ENCODE results near the gene BAAT.
"Not testable (repeated sequence)": the region's sequence is repeated elsewhere in the genome, so short reads cannot be mapped to it uniquely, and the experiment has no call there.

The BAAT gene

DNA sequence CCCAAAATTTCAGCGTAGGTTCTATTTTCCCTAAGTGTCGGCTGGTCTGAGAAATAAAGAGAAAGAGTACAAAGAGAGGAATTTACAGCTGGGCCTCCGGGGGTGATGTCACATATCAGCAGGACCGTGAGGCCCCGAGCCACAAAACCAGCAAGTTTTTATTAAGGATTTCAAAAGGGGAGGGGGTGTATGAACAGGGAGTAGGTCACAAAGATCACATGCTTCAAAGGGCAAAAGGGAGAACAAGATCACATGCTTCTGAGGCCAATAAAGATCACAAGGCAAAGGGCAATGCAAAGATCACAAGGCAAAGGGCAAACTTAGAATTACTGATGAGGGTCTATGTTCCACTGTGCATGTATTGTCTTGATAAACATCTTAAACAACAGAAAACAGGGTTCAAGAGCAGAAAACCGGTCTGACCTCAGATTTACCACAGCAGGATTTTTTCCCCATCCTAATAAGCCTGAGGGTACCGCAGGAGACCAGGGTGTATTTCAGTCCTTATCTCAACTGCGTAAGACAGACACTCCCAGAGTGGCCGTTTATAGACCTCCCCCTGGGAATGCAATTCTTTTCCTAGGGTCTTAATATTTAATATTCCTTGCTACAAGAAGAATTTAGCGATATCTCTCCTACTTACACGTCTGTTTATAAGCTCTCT, at the start of gene BAAT:
BAAT (minus strand) TSS at position 134 of the 664 bp plus-strand sequence. CDS start 13,602 bp downstream, outside the sequence.
- H3K4me3 ChIP-seq (ENCODE audit: low read depth, low read length), result not testable (repeated sequence)

- no peak overlapping the region for H3K4me3 ChIP-seq (ENCODE audit: low read depth, low read length)
- no peak for TF ChIP-seq CTCF (IDR thresholded peaks at IDR 0.05; ENCODE audit: low read depth, low read length)
Measured at GRCh38 chr9:101433229-101433628, 48.4 kb upstream of the BAAT start.

GRCh38 chr9:101432740-101433139, 47.9 kb upstream of the BAAT start:
- H3K4me3 ChIP-seq (ENCODE audit: low read depth, low read length), result no peak overlapping the region
- no peak for TF ChIP-seq CTCF (IDR thresholded peaks at IDR 0.05; ENCODE audit: low read depth, low read length)

DNA sequence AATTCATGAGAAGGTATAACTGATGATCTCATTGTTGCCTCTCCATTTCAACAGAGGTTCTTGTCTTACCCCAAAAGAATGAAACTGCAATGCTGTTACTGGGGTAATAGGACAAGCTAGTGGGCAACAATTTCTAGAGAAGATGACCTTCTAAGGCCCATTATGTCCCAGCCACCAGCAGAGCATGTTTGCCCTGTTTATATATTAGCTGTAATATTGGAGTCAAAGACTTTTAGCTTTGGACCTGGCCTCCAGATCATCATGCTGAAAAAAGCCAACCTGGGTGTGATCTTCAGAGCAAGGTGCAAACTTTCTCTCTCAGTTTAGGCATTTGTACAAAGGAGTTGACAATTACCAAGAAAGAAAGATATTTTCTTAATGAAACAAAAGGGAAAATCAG, 47.4 kb upstream of the BAAT start:
- no peak for TF ChIP-seq CTCF (IDR thresholded peaks at IDR 0.05; ENCODE audit: low read depth, low read length)

GRCh38 chr9:101429736-101430135, 44.9 kb upstream of the BAAT start:
- no peak overlapping the region for H3K4me3 ChIP-seq (ENCODE audit: low read depth, low read length)
- no peak for TF ChIP-seq CTCF (IDR thresholded peaks at IDR 0.05; ENCODE audit: low read depth, low read length)

More for the DNA sequence above, 47.4 kb upstream of the BAAT start:
- H3K4me3 ChIP-seq (ENCODE audit: low read depth, low read length), result no peak overlapping the region

DNA sequence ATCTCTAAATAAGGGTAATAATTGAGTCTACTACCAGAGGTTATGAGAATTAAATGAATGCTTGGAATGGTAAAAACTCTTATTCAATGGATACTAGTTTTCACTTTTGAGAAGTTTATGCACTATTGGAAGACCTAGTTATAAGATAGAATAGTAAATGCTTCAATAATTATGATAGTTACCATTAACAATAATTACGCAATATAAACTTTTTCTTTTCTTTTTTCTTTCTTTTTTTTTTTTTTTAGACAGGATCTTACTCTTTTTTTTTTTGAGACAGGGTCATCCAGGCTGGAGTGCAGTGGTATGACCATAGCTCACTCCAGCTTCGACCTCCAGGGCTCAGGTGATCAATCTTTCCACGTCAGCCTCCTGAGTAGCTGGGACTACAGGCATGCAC, 44.1 kb upstream of the BAAT start:
- no peak for TF ChIP-seq CTCF (IDR thresholded peaks at IDR 0.05; ENCODE audit: low read depth, low read length)
- H3K4me3 ChIP-seq (ENCODE audit: low read depth, low read length), result no peak overlapping the region

DNA sequence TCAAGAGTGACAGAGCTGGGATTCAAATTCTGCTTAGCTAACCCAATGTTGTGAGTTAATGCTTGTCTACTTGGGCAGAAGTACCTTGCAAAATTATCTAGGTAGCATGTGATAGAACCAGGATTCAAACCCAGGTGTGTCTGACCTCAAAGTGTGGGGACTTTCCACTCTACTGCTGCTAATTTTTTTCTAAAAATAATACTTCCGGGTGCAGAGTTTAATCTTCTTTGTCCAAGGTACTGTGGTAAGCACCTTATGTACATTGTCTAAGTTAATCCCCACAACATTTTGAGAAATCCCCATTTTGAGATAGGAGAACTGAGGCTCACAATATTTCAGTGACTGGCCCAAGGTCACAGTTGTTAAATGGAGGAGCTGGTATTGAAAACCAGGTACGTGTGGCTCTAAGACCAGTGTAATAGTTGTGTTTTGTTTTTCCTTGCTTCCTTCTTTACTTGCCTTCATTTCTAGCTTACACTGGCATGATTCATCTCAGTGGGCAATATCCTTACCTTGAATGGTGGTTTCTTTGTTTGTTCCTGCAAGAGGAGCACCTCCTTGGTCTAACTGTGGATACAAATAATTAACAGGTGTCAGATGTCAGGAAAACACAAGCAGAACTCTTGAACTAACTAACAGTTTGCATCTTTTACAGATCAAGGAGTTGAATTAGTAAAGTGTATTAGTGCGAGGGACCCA, 43.3 kb upstream of the BAAT start:
- TF ChIP-seq CTCF (IDR thresholded peaks at IDR 0.05; ENCODE audit: low read depth, low read length), result no peak
- H3K4me3 ChIP-seq (ENCODE audit: low read depth, low read length), result no peak overlapping the region

All from WI38 (cell line).